Stimulated activated CD4-positive, alpha-beta T cell treated with anti-CD3 and anti-CD28 coated beads, TNF-alpha, amount 100 ng/mL, for 4 hours (primary cell): Measurements from ENCODE around the gene KRT13.

Source experiments
- DNase-seq, 3 experiments: peaks; one replicate each; pipeline ENCODE4 v3.0.0-alpha.2; 2020; ENCODE audit warnings: low read depth in 3 of 3

The KRT13 gene

DNA sequence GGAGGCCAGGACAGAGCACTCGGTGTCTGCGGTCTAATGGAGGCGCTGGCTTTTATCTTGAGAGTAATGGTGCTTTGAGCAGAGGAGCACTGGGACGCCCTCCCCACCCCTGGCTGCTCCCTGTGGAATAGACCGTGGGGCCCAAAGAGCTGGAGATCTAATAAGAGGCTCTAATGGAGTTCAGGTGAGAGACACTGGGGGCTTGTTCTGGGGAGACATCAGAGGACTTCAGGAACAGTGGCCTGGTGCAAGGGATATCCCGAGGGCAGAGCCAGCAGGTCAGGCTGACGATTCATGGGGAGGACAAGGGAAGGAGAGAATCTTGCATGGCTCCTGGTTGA is 32.2 kb upstream of the KRT13 start:
- DNase-seq: no peak

DNA sequence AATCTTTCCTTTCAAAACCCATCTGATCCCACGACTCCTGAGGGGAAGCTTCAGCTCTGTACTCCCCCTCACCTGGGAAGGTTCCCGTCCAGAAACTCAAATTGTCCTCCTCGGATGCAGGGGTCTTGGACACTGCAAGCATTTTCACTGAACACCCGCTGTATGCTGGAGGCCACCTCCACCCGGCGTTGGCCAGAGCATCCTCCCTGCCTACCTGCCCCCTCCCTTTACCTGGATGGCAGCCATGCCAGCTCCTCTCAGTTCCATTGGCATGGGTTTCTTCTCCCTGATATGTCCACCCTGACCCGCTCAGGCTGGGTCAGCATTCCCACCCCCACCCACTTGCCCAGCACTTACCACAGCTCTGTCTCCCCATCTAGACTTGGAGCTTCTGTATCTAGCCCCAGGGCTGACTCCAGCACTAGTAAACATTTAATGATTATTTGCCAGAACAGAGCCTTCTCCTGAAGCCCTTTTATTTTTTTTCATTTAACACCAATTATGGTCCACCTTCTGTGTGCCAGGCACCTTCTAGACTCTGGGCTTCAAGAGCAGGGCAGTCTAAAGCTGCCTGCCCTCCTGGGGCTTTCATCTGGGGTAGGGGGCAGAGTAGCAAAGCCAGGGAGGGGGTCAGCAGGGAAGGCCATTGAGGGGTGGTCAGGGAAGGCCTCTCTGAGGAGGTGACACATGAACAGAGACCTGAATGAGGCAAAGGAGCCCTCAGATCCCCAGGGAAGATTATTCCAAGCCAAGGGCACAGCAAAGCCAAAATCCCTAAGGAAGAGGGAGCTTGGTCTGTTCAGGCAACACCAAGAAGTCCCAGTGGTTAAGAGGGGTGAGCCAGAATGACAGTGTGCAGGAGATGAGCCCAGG is 31.6 kb upstream of the KRT13 start:
- no peak for DNase-seq

GRCh38 chr17:41535764-41536481 is 30.5 kb upstream of the KRT13 start:
- DNase-seq: no peak

GRCh38 chr17:41534899-41535546 is 29.6 kb upstream of the KRT13 start:
- DNase-seq: no peak

DNA sequence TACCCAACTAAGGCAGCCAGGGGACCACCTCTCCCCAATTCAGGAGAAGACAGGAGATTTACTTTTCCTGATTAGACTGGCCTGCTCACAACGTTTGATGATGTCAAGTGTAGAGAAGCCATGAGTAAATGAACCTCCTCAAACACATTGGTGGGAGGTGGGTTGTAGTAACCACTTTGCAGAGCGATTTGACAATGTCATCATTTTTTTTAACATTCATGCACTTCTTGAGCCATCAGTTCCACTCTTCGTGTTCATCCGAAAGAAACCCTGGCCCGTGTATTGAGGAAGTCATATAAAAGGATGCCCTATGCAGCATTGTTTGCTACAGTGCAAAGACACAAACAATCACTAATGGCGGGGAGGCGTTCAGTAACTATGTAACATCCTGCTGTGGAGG is 28.2 kb upstream of the KRT13 start:
- DNase-seq: no peak

DNA sequence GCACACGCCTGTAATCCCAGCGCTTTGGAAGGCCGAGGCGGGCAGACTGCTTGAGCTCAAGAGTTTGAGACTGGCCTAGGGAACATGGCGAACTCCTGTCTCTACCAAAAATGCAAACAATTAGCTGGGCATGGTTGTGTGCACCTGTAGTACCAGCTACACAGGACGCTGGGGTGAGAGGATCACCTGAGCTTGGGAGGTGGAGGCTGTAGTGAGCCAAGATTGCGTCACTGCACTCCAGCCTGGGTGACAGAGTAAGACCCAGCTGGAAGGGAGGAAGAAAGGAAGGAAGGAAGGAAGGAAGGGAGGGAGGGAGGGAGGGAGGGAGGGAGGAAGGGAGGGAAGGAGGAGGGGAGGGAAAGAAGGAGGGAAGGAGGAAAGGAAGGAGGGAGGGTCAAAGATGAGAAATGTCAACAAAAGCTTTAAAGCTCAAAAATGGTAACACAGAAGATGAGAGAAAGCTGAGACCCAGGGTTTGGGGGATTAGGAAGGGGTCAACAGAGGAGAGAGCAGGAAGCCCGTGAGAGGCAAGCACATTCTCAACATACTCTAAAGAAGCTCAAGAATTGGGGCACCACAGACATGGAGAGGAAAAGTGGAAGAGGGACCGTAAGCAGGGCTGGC is 27.6 kb upstream of the KRT13 start:
- DNase-seq: no peak

DNA sequence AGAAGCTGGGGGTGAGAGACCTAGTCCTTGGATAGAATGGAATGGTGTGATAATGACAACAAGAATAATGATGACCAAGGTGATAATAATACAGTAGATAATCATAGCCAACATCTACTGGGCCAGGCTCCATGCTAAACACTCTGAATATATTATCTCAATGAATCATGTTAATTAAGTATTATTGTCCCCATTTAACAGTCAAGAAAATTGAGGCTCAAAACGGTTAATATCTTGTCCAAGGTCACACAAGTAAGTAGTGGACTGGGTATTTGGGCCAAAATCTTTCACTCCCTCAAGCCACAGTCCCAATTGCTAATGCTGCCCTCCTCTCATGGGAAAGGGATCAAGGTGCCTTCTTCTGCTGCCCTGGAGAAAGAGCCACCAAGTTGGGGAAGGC is 26.6 kb upstream of the KRT13 start:
- no peak for DNase-seq

GRCh38 chr17:41530062-41531048 is 24.9 kb upstream of the KRT13 start:
- no peak for DNase-seq

DNA sequence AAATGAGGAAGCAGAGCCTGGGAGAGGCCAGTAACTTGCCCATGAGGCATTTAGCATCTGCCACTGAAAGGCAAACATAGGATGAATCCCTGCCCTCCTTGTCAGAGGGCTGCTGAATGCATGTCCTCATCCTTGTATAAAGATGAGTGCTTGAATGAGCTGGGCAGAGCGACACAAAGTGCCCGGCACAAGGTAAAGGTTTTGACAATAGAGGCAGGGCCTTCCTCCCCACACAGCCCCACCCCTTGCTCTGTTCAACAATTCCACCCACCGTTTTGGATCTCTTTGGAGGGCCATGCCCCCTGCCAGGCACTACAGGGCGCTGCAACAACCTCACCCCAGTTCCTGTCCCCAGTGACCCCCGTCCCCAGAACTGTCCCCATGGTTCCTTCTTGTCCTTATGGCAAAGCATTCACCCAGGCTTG is 24.1 kb upstream of the KRT13 start:
- DNase-seq: no peak

GRCh38 chr17:41528959-41529353 is 23.5 kb upstream of the KRT13 start:
- no peak for DNase-seq

DNA sequence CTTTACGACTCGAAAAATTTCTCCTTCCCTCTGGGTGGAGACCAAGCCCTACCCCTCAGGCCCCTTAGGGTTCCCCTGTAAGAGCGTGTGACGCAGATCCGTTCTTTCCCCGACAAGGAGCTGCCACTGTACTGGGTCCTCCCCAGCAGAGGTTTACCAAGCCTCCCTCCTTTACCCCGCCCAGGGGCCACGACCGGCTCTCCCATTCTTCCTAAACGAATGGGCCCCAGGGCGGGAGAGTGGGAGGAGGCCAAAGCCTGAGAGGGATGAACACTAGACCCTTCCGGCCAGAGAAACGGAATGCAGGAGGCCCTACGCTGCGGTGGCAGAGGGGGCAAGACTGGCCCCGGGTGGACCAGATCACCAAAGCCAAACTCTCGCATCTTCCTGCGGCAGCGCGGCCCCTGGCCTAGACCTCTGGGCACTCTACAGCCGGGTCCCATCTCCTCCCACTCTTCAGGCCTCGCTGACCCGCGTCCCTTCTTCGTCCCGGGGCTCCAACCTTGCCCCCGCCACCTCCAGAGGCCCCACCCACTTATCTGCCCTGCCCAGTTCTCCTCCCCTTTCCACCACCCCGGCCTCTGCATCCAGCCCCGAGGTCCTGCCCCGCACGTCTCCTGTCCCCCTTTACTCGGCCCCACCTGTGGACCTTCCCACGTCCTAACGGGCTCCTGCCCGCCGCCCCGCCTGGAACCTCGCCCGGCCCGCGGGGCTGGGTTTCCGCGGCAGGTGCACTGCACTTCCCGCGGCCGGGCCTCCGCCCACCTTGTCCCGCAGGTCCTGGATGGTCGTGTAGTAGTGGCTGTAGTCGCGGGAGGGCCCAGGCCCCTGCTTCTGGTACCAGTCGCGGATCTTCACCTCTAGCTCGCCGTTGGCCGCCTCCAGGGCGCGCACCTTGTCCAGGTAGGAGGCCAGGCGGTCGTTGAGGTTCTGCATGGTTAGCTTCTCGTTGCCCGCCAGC is 21.9 kb upstream of the KRT13 start:
- no peak for DNase-seq

DNA sequence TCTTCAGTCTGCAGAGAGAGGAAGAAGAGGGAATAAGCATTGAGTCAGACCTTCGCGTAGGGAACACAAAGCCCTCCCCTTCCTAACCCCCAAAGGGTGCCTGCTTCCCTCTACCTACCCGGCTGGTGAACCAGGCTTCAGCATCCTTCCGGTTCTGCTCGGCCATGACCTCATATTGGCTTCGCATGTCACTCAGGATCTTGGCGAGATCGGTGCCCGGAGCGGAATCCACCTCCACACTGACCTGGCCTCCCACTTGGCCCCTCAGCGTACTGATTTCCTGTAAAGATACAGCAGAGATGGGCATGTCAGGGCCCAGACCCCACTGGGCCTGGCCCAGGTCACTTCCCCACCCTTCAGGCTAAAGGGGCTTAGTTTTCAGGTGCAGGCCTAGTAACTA is 18.8 kb upstream of the KRT13 start:
- no peak for DNase-seq

- DNase-seq: no peak
These were observed 18.4 kb upstream of the KRT13 start for GRCh38 chr17:41523787-41524186.

DNA sequence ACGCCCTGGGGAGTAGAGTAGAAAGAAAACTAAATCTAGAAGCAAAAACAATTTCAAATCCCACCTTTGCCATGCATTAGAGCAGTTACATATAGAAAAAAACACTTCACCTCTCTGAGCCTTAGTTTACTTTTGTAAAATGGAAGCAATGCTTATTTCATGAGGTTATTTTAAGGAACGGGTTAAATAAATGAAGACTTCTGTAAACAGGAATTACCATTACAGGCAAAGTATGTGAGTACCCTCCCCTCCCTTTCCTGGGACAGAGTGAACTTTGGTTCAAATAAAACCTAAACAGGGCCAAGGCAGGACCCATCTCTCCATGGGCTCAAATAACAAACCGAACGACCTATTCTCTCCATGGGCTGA is 17.8 kb upstream of the KRT13 start:
- DNase-seq: no peak

DNA sequence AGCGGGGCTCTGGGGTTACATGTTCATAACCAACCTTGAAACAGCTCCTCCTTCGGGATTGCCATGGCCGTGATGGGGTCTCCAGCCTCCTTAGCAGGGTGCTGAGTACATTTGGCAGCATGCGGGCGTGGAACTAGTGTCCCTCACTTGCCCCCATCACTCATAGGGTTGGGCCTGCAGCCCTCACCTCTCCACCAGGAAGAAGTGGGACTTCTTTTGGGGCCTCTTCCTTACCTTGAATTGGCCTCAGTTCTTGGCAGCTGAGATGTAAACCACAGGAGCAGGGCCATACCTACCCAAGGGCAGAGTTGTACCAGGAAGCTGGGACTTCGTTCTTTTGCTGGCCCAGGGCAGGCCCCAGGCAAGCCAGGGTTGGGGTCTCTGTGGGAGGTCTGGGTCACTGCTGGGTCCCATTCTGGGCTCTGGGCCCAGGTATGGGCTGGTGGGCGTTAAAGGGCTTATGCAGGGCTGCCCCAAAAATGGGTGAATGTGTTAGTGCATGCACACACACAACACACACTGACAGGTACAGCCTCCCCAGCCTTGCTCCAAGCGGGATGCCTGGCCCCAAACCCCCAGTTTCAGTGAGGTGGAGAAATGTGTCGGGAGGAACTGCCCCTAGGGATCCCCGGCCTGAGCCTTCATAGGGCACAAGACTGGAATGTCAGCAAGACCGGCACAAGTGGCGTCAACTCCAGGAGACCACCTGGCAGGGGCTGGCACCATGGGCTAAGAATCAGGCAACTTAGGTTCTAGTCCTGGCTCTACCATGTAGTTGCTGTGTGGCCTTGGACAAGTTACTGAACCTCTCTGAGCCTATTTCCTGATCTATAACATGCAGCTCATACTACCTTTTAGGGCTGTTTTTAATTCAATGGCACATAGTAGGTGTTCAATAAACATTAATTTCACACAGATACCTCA is 17.2 kb upstream of the KRT13 start:
- no peak for DNase-seq

DNA sequence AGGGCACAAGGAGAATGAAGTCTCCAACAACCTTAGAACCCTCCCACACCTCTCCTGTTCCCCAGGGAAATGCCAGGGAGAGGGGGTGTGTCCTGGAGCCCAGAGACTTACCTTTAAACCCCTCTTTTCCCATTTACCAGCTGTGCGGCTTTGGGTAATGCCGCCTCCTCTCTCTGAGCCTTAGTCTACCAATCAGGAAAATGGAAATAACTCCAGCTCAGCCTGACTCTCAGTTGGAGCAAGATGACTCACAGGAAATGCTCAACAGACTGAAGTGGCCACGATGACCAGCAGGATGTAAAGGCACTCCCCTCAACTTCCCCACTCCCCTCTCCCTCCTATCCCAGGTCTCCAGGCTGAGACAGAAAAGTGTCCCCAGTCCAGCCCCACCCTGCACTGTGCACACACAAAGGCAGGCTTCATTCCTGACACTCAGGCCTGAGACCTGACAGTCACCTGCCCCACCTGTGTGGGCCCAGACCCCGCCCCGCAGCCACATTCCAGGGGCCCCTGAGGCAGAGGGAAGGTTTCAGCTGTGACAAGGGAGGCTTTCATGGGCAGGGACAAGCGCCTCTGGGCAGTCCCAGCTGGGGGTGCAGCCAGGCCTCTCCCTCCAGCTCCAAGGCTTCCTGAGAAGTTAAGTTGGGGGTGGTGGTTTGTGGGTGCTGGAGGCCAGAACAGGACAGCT is 16.3 kb upstream of the KRT13 start:
- no peak for DNase-seq

DNA sequence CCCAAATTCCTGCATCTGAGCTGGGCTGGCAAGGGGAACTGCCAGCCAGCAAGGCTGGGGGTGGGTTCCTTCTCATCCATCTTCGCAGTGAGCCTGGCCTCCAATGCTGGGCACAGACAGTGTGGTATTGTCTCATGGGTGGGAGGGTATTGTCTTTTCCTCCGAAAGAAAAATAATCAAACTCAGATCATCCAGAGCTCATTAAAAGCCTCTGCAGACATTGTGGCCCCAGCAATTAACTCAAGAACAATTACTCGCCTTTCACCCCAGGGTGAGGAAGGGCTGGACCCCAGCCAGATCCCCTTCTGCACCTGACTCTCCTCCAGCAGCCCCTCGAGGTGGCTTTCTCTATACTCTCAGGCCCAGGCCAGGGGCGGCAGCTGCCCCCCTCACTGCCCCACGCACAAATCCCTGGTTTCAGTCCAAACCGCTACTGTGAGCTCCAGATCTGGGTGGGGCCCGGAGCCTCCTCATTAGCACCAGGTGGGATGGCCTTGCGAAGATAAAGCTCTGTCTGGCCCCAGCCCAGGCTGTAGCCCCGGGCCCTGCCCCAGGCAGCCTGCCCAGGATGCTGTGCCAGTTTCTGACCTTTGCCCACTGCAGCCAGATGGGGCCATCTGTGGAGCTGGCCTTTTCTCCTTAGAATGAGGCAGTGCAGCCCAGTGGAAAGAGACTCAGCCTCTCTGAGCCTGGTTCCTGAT is 15.6 kb upstream of the KRT13 start:
- DNase-seq: no peak
